Thyroid gland (tissue), 4 donors: ENCODE results near the gene VWA1.
"Not testable (repeated sequence)": the region's sequence is repeated elsewhere in the genome, so short reads cannot be mapped to it uniquely, and the experiment has no call there.

Experiments used
- POLR2A ChIP-seq, 2 donors: fragments of 450-650 bp; IDR thresholded peaks; one replicate each; pipeline ENCODE4 v1.6.1; 2017; ENCODE audit warnings: antibody characterized with exemption in 2 of 2, mild to moderate bottlenecking in 2 of 2, moderate library complexity in 1 of 2
- TF ChIP-seq, protein P1 (sequence below), 6 experiments: fragments of 200-600 bp in 3 of 6; fragments of 450-650 bp in 3 of 6; sonication (generic) in 3 of 6; IDR thresholded peaks; one replicate each; pipeline ENCODE4 v1.5.1; 2016 to 2019; ENCODE audit warnings: antibody characterized with exemption in 6 of 6, mild to moderate bottlenecking in 2 of 6, inconsistent platforms in 1 of 6, moderate library complexity in 1 of 6

DNA sequence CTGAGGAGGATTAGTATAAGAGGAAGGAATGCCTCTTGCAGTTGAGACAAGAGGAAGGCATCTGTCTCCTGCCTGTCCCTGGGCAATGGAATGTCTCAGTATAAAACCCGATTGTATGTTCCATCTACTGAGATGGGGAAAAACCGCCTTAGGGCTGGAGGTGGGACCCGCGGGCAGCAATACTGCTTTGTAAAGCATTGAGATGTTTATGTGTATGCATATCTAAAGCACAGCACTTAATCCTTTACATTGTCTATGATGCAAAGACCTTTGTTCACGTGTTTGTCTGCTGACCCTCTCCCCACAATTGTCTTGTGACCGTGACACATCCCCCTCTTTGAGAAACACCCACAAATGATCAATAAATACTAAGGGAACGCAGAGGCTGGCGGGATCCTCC is 25.3 kb upstream of the VWA1 start:
- TF ChIP-seq, protein P1, sequence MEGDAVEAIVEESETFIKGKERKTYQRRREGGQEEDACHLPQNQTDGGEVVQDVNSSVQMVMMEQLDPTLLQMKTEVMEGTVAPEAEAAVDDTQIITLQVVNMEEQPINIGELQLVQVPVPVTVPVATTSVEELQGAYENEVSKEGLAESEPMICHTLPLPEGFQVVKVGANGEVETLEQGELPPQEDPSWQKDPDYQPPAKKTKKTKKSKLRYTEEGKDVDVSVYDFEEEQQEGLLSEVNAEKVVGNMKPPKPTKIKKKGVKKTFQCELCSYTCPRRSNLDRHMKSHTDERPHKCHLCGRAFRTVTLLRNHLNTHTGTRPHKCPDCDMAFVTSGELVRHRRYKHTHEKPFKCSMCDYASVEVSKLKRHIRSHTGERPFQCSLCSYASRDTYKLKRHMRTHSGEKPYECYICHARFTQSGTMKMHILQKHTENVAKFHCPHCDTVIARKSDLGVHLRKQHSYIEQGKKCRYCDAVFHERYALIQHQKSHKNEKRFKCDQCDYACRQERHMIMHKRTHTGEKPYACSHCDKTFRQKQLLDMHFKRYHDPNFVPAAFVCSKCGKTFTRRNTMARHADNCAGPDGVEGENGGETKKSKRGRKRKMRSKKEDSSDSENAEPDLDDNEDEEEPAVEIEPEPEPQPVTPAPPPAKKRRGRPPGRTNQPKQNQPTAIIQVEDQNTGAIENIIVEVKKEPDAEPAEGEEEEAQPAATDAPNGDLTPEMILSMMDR (IDR thresholded peaks at IDR 0.05) = not testable (repeated sequence)
- TF ChIP-seq POLR2A (IDR thresholded peaks at IDR 0.05) = not testable (repeated sequence)
